Caco-2 (cell line): ENCODE data around the gene STX1B. TPM values are rescaled to one million over a fixed set of nuclear protein-coding genes. Genes with fewer than 3 reads are reported as not detected.

Experiments
- BruUV-seq: library from RNA; stranded (reverse); fragments of 400-500 nt; replicated peaks from 2 replicates; lab custom pipeline; 2021; lab: Mats Ljungman, UMichigan
- CTCF ChIA-PET: fragments of 300-600 bp; sonication (Branson Sonifier 250); formaldehyde crosslinking; loops from one replicate; lab custom pipeline; 2022; ENCODE audit warnings: antibody characterized with exemption; lab: Charles Lee
- POLR2A ChIA-PET: fragments of 300-600 bp; sonication (Branson Sonifier 250); formaldehyde crosslinking; loops from one replicate; lab custom pipeline; 2022; ENCODE audit warnings: antibody characterized with exemption; lab: Charles Lee
- DNase-seq, 2 experiments: peaks; one replicate each; pipeline versions ENCODE4 v3.0.0 to v3.0.0-alpha.2; 2020 to 2022
- H3K27me3 ChIP-seq: replicated peaks from 2 replicates; pipeline ENCODE4 v1.6.0; 2011; ENCODE audit warnings: low read length; ENCODE audit not compliant: control insufficient read depth, insufficient read depth
- H3K36me3 ChIP-seq: 2 replicates; pipeline ENCODE4 v1.5.1; 2011; ENCODE audit warnings: low read length; ENCODE audit not compliant: control insufficient read depth, insufficient read depth
- H3K4me1 ChIP-seq: fragments of 250-450 bp; sonication (Bioruptor Pico); 2 replicates; pipeline ENCODE4 v1.5.1; 2020; ENCODE audit warnings: mild to moderate bottlenecking
- H3K4me3 ChIP-seq: 2 replicates; pipeline ENCODE4 v1.5.1; 2011; ENCODE audit warnings: low read depth, mild to moderate bottlenecking, control low read depth, low read length
- H3K9me3 ChIP-seq: fragments of 250-450 bp; sonication (Bioruptor Pico); 2 replicates; pipeline ENCODE4 v1.5.1; 2020; ENCODE audit warnings: mild to moderate bottlenecking, moderate library complexity
- H3K27ac Mint-ChIP-seq: one replicate; pipeline ENCODE4 v1.8.0; 2022; ENCODE audit warnings: mixed read lengths; ENCODE audit not compliant: unreplicated experiment
- H3K27me3 Mint-ChIP-seq: one replicate; pipeline ENCODE4 v1.8.0; 2022; ENCODE audit warnings: mixed read lengths; ENCODE audit not compliant: insufficient read depth, unreplicated experiment
- H3K36me3 Mint-ChIP-seq: one replicate; pipeline ENCODE4 v1.8.0; 2022; ENCODE audit warnings: mild to moderate bottlenecking, mixed read lengths; ENCODE audit not compliant: insufficient read depth, unreplicated experiment
- H3K4me1 Mint-ChIP-seq: one replicate; pipeline ENCODE4 v1.8.0; 2022; ENCODE audit warnings: low read depth, mixed read lengths; ENCODE audit not compliant: unreplicated experiment
- H3K4me3 Mint-ChIP-seq: one replicate; pipeline ENCODE4 v1.8.0; 2022; ENCODE audit warnings: mild to moderate bottlenecking, moderate library complexity, mixed read lengths; ENCODE audit not compliant: unreplicated experiment
- H3K9me3 Mint-ChIP-seq: one replicate; pipeline ENCODE4 v1.8.0; 2022; ENCODE audit warnings: mixed read lengths; ENCODE audit not compliant: unreplicated experiment
- CTCF ChIP-seq, 2 experiments: fragments of 200-600 bp in 1 of 2; IDR thresholded peaks; 1 replicate in 1 of 2; 2 replicates in 1 of 2; pipeline versions ENCODE4 v1.5.1 to v1.8.0; 2011 to 2022; ENCODE audit warnings: antibody characterized with exemption in 1 of 2, control low read depth in 1 of 2, inconsistent platforms in 1 of 2, low read depth in 1 of 2, low read length in 1 of 2, mild to moderate bottlenecking in 1 of 2, moderate library complexity in 1 of 2; ENCODE audit not compliant: insufficient read depth in 1 of 2, severe bottlenecking in 1 of 2, unreplicated experiment in 1 of 2
- intact Hi-C: fragments of 100-400 bp; cut with micrococcal nuclease; formaldehyde crosslinking; loops from one replicate; pipeline ENCODE4 v1.10.0; 2022; ENCODE audit not compliant: unreplicated experiment
- total RNA-seq: library from RNA; stranded (reverse); gene quantifications from 2 replicates; pipeline ENCODE4 v1.2.3, GENCODE V29; 2022

The STX1B gene
- total RNA-seq, 1 experiment from 2014 or later: 0.77 TPM

- DNase-seq: peak; percentile 41 to 66
- Histone ChIP-seq H3K36me3 (no peaks in the 10 kb centered on the region), H3K9me3 (no peaks in the 10 kb centered on the region), H3K4me1 (peaks cover 24% of the 10 kb centered on the region), H3K27me3 (no peaks in the 10 kb centered on the region), H3K4me3 (peak overlapping the region; percentile 46)
- Mint-ChIP-seq H3K4me3 (peak overlapping the region; percentile 83), H3K27me3 (no peaks in the 10 kb centered on the region), H3K4me1 (peaks cover 14% of the 10 kb centered on the region), H3K36me3 (no peaks in the 10 kb centered on the region), H3K27ac (peak overlapping the region; percentile 58), H3K9me3 (no peaks in the 10 kb centered on the region)
- intact Hi-C loops: no loop called here
- CTCF ChIA-PET: interaction anchor here (0.7 to 1.6 kb wide), 2 partner anchors 11 to 446 kb away, joined by 4 to 5 read pairs; partner anchors contain the start of genes HSD3B7 and ZNF843
- POLR2A ChIA-PET: interaction anchor here (1.1 kb wide), 1 partner anchor 121 kb away, joined by 3 read pairs; no protein-coding TSS in a partner anchor
- TF ChIP-seq CTCF (IDR thresholded peaks at IDR 0.05; ENCODE audit: insufficient read depth in 1 of 2, low read depth in 1 of 2, low read length in 1 of 2, severe bottlenecking in 1 of 2, unreplicated experiment in 1 of 2): no peak
- TSS peak; percentile 80 for BruUV-seq
Observed at GRCh38 chr16:30996324-30996984, 14.0 kb downstream of the STX1B start.

GRCh38 chr16:30995927-30996323 is 14.5 kb downstream of the STX1B start:
- Mint-ChIP-seq H3K9me3 (no peaks in the 10 kb centered on the region), H3K27me3 (no peaks in the 10 kb centered on the region), H3K36me3 (no peaks in the 10 kb centered on the region), H3K27ac (peak overlapping the region; percentile 58), H3K4me3 (peak overlapping the region; percentile 83), H3K4me1 (peaks cover 14% of the 10 kb centered on the region)
- Histone ChIP-seq H3K4me1 (peaks cover 24% of the 10 kb centered on the region), H3K27me3 (no peaks in the 10 kb centered on the region), H3K4me3 (peak overlapping the region; percentile 46), H3K36me3 (no peaks in the 10 kb centered on the region), H3K9me3 (no peaks in the 10 kb centered on the region)
- DNase-seq: no peak
- POLR2A ChIA-PET: no interaction called here
- intact Hi-C loops: no loop called here
- CTCF ChIA-PET: interaction anchor here (1.6 kb wide), 1 partner anchor 11 kb away, joined by 5 read pairs; the partner anchor contains the start of gene HSD3B7
- BruUV-seq: no TSS peak
- no peak for TF ChIP-seq CTCF (IDR thresholded peaks at IDR 0.05; ENCODE audit: insufficient read depth in 1 of 2, low read depth in 1 of 2, low read length in 1 of 2, severe bottlenecking in 1 of 2, unreplicated experiment in 1 of 2)

GRCh38 chr16:30992931-30993816 is 17.3 kb downstream of the STX1B start:
- Mint-ChIP-seq H3K27me3 (no peaks in the 10 kb centered on the region), H3K9me3 (no peaks in the 10 kb centered on the region), H3K4me1 (peaks cover 14% of the 10 kb centered on the region), H3K27ac (no peak overlapping the region), H3K4me3 (no peak overlapping the region), H3K36me3 (no peaks in the 10 kb centered on the region)
- Histone ChIP-seq H3K36me3 (no peaks in the 10 kb centered on the region), H3K27me3 (no peaks in the 10 kb centered on the region), H3K4me3 (no peak overlapping the region), H3K4me1 (peaks cover 12% of the 10 kb centered on the region), H3K9me3 (no peaks in the 10 kb centered on the region)
- CTCF ChIA-PET: no interaction called here
- DNase-seq: no peak
- BruUV-seq: no TSS peak
- no peak for TF ChIP-seq CTCF (IDR thresholded peaks at IDR 0.05; ENCODE audit: insufficient read depth in 1 of 2, low read depth in 1 of 2, low read length in 1 of 2, severe bottlenecking in 1 of 2, unreplicated experiment in 1 of 2)
- intact Hi-C loops: no loop called here
- POLR2A ChIA-PET: no interaction called here
